ENCODE results near the gene FAR2.

FAR2 gene

GRCh38 chr12:29155079-29155478, 6.0 kb downstream of the FAR2 start (continued):
- TF ChIP-seq ZBTB11 (tag by site-specific recombination; conservative IDR thresholded peaks at IDR 0.05; ENCODE audit: low read depth) (no peak), EGR2 (tag by site-specific recombination; IDR thresholded peaks at IDR 0.05; ENCODE audit: low read depth) (no peak), ZNF777 (tag by site-specific recombination; IDR thresholded peaks at IDR 0.05; ENCODE audit: borderline replicate concordance) (no peak), ZBTB6 (tag by site-specific recombination; IDR thresholded peaks at IDR 0.05) (no peak), ZNF26 (tag by site-specific recombination; IDR thresholded peaks at IDR 0.05) (no peak), GLI4 (tag by site-specific recombination; IDR thresholded peaks at IDR 0.05) (no peak), PRDM4 (tag by site-specific recombination; IDR thresholded peaks at IDR 0.05) (no peak), KLF8 (tag by site-specific recombination; IDR thresholded peaks at IDR 0.05) (no peak), MZF1 (tag by site-specific recombination; IDR thresholded peaks at IDR 0.05; ENCODE audit: borderline replicate concordance) (peak; percentile 92), ZNF302 (tag by site-specific recombination; IDR thresholded peaks at IDR 0.05; ENCODE audit: low read depth) (no peak), FEZF1 (tag by site-specific recombination; IDR thresholded peaks at IDR 0.05) (no peak), ZNF404 (tag by site-specific recombination; IDR thresholded peaks at IDR 0.05) (no peak), PRDM6 (tag by site-specific recombination; IDR thresholded peaks at IDR 0.05) (no peak), SP2 (tag by site-specific recombination; IDR thresholded peaks at IDR 0.05) (no peak), ZBTB26 (tag by site-specific recombination; optimal IDR thresholded peaks at IDR 0.05) (no peak), ZNF311 (tag by site-specific recombination; IDR thresholded peaks at IDR 0.05; ENCODE audit: borderline replicate concordance) (no peak), ZNF76 (tag by site-specific recombination; IDR thresholded peaks at IDR 0.05; ENCODE audit: borderline replicate concordance, low read depth) (no peak), ZNF561 (tag by site-specific recombination; IDR thresholded peaks at IDR 0.05; ENCODE audit: borderline replicate concordance) (0 out of 2 replicates have a peak, but pooled peaks have one; percentile 26), SCRT1 (tag by site-specific recombination; IDR thresholded peaks at IDR 0.05; ENCODE audit: borderline replicate concordance) (no peak), ZNF513 (tag by site-specific recombination; IDR thresholded peaks at IDR 0.05) (no peak), SCRT2 (tag by site-specific recombination; IDR thresholded peaks at IDR 0.05) (no peak), RBAK (tag by site-specific recombination; IDR thresholded peaks at IDR 0.05) (no peak), ZBTB21 (tag by site-specific recombination; IDR thresholded peaks at IDR 0.05) (0 out of 2 replicates have a peak, but pooled peaks have one; percentile 21), ZNF558 (tag by site-specific recombination; IDR thresholded peaks at IDR 0.05) (no peak), ZNF350 (tag by site-specific recombination; IDR thresholded peaks at IDR 0.05) (no peak), ZNF324 (tag by site-specific recombination; IDR thresholded peaks at IDR 0.05) (no peak), ZBTB8A (tag by site-specific recombination; IDR thresholded peaks at IDR 0.05) (no peak), ZNF560 (tag by site-specific recombination; IDR thresholded peaks at IDR 0.05; ENCODE audit: borderline replicate concordance) (no peak)
